ENCODE measurements around the gene CPEB3.

Gene CPEB3

GRCh38 chr10:92207061-92207460, 83.8 kb downstream of the CPEB3 start:
- TF ChIP-seq POLR2AphosphoS5 (IDR thresholded peaks at IDR 0.05; ENCODE audit: low read depth, low read length) (no peak), TAF1 (IDR thresholded peaks at IDR 0.05; ENCODE audit: borderline replicate concordance, insufficient read depth, low read length) (no peak), REST (IDR thresholded peaks at IDR 0.05; ENCODE audit: insufficient read depth in 1 of 2, low read depth in 2 of 2, low read length in 2 of 2) (no peak)

GRCh38 chr10:92203919-92204623, 86.8 kb downstream of the CPEB3 start:
- TF ChIP-seq POLR2AphosphoS5 (IDR thresholded peaks at IDR 0.05; ENCODE audit: low read depth, low read length) = no peak
- TF ChIP-seq FOXP2 (optimal IDR thresholded peaks at IDR 0.05; ENCODE audit: borderline replicate concordance, extremely low read depth, extremely low read length, insufficient read depth) = no peak
- TF ChIP-seq SIN3A (IDR thresholded peaks at IDR 0.05; ENCODE audit: borderline replicate concordance, insufficient read depth, low read length) = no peak
- TF ChIP-seq TAF1 (IDR thresholded peaks at IDR 0.05; ENCODE audit: borderline replicate concordance, insufficient read depth, low read length) = no peak
- no peak for TF ChIP-seq REST (IDR thresholded peaks at IDR 0.05; ENCODE audit: insufficient read depth in 1 of 2, low read depth in 2 of 2, low read length in 2 of 2)

GRCh38 chr10:92202536-92202935, 88.3 kb downstream of the CPEB3 start:
- TF ChIP-seq SIN3A (IDR thresholded peaks at IDR 0.05; ENCODE audit: borderline replicate concordance, insufficient read depth, low read length) (no peak), TAF1 (IDR thresholded peaks at IDR 0.05; ENCODE audit: borderline replicate concordance, insufficient read depth, low read length) (no peak), FOXP2 (optimal IDR thresholded peaks at IDR 0.05; ENCODE audit: borderline replicate concordance, extremely low read depth, extremely low read length, insufficient read depth) (no peak), REST (IDR thresholded peaks at IDR 0.05; ENCODE audit: insufficient read depth in 1 of 2, low read depth in 2 of 2, low read length in 2 of 2) (no peak), POLR2AphosphoS5 (IDR thresholded peaks at IDR 0.05; ENCODE audit: low read depth, low read length) (no peak)

GRCh38 chr10:92200564-92200963, 90.3 kb downstream of the CPEB3 start:
- TF ChIP-seq FOXP2 (optimal IDR thresholded peaks at IDR 0.05; ENCODE audit: borderline replicate concordance, extremely low read depth, extremely low read length, insufficient read depth) (no peak), SIN3A (IDR thresholded peaks at IDR 0.05; ENCODE audit: borderline replicate concordance, insufficient read depth, low read length) (no peak), POLR2AphosphoS5 (IDR thresholded peaks at IDR 0.05; ENCODE audit: low read depth, low read length) (no peak), TAF1 (IDR thresholded peaks at IDR 0.05; ENCODE audit: borderline replicate concordance, insufficient read depth, low read length) (no peak), REST (IDR thresholded peaks at IDR 0.05; ENCODE audit: insufficient read depth in 1 of 2, low read depth in 2 of 2, low read length in 2 of 2) (no peak)

GRCh38 chr10:92187101-92187500, 103.8 kb downstream of the CPEB3 start:
- no peak for TF ChIP-seq SIN3A (IDR thresholded peaks at IDR 0.05; ENCODE audit: borderline replicate concordance, insufficient read depth, low read length)
- no peak for TF ChIP-seq POLR2AphosphoS5 (IDR thresholded peaks at IDR 0.05; ENCODE audit: low read depth, low read length)
- TF ChIP-seq REST (IDR thresholded peaks at IDR 0.05; ENCODE audit: insufficient read depth in 1 of 2, low read depth in 2 of 2, low read length in 2 of 2) = no peak
- no peak for TF ChIP-seq FOXP2 (optimal IDR thresholded peaks at IDR 0.05; ENCODE audit: borderline replicate concordance, extremely low read depth, extremely low read length, insufficient read depth)
- TF ChIP-seq TAF1 (IDR thresholded peaks at IDR 0.05; ENCODE audit: borderline replicate concordance, insufficient read depth, low read length) = no peak
